Measurements from ENCODE around the gene ALS2.

GRCh38 chr2:201696151-201696659 is 84.5 kb downstream of the ALS2 start:
- no peak for TF ChIP-seq BHLHE40 (IDR thresholded peaks at IDR 0.05; ENCODE audit: borderline replicate concordance)
- no peak for TF ChIP-seq NFRKB (IDR thresholded peaks at IDR 0.05)
- TF ChIP-seq FOXM1 (IDR thresholded peaks at IDR 0.05; ENCODE audit: borderline replicate concordance) = no peak
- no peak for TF ChIP-seq SP1 (IDR thresholded peaks at IDR 0.05)

Measured in HEK293T (cell line).